HG03439 (cell line): ENCODE results near the gene AREL1.

Experiments
- ATAC-seq: cut with Tn5 transposase; IDR thresholded peaks from one replicate; pipeline ENCODE4 v1.9.1; 2021; ENCODE audit warnings: mild to moderate bottlenecking, moderate library complexity; ENCODE audit not compliant: unreplicated experiment

AREL1 gene

DNA sequence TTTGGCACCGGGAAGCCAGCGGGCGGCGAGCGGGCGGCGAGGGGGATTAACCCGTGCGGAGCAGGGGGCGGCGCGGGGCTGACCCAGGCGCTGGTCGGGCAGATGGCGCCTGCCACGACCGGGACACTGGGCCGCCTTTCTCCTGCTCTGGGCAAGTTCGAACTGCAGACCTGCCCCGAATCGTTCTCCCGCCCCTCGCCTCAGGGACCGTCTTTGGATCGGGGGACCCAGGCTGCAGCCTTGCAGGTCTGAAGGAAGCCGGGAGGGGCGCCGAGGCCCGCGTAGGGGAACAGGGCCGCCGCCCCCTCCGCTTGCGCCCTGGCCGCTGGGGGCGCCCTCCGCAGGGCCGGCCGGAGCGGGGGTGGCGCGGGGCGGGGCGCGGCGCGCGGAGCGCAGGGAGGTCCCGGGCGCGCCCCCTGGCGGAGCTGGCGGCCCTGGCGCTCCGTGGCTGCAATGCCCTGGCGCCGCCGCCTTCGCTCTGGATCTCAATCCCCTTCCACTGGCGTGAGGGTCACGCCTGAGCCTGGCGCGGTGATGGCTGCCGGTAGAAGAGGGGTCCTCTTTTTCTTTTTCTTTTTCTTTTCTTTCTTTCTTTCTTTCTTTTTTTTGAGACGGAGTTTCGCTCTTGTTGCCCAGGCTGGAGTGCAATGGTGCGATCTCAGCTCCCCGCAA, 100.4 kb downstream of the AREL1 start:
- ATAC-seq = peak; percentile 56

GRCh38 chr14:74611650-74612349, 101.1 kb downstream of the AREL1 start, which contains the start of gene LTBP2:
Gene LTBP2 (minus strand): TSS chr14:74612237. CDS start chr14:74611944, 293 bp downstream.
- no peak for ATAC-seq
